Measurements from ENCODE around the gene C19orf53. TPM values are rescaled to one million over a fixed set of nuclear protein-coding genes. Genes with fewer than 3 reads are reported as not detected.

The C19orf53 gene
- total and polyA plus RNA-seq, 2 of the 13 experiments (the other 11 are each of a cell fraction or from before 2014, with no cell fraction given): 129 to 130 TPM

GRCh38 chr19:13794757-13795589 lies 20.7 kb downstream of the C19orf53 start, which contains the start of gene ZSWIM4 (continued):
- TF ChIP-seq REST (IDR thresholded peaks at IDR 0.05; ENCODE audit: borderline replicate concordance in 1 of 2, low read depth in 1 of 2, low read length in 2 of 2): peak in 1 of 2 experiments; percentile 31; a peak in 1 of 4 replicates
- TF ChIP-seq ZNF205 (CRISPR knock-in tag; IDR thresholded peaks at IDR 0.05): no peak
- peak; percentile 75 for TF ChIP-seq GABPB1 (CRISPR knock-in tag; IDR thresholded peaks at IDR 0.05)
- TF ChIP-seq RORA (CRISPR knock-in tag; IDR thresholded peaks at IDR 0.05): no peak
- peak; percentile 60; the same call in 1 of the 2 replicates for TF ChIP-seq KDM2A (CRISPR knock-in tag; IDR thresholded peaks at IDR 0.05; ENCODE audit: borderline replicate concordance, low read depth)
- TF ChIP-seq CCAR2 (optimal IDR thresholded peaks at IDR 0.05; ENCODE audit: low read depth, low read length): no peak
- TF ChIP-seq SALL2 (CRISPR knock-in tag; IDR thresholded peaks at IDR 0.05): no peak
- no peak for TF ChIP-seq FLYWCH1 (CRISPR knock-in tag; IDR thresholded peaks at IDR 0.05)
- TF ChIP-seq ZNF879 (CRISPR knock-in tag; IDR thresholded peaks at IDR 0.05): no peak
- TF ChIP-seq RBAK (CRISPR knock-in tag; IDR thresholded peaks at IDR 0.05): no peak
- TF ChIP-seq ZBTB43 (CRISPR knock-in tag; conservative IDR thresholded peaks at IDR 0.05): no peak
- peak; percentile 84 for TF ChIP-seq TEAD3 (CRISPR knock-in tag; optimal IDR thresholded peaks at IDR 0.05; ENCODE audit: borderline replicate concordance)
- 0 out of 2 replicates have a peak, but pooled peaks have one; percentile 22 for TF ChIP-seq WIZ (CRISPR knock-in tag; IDR thresholded peaks at IDR 0.05)
- no peak for TF ChIP-seq ZNF224 (CRISPR knock-in tag; IDR thresholded peaks at IDR 0.05)
- TF ChIP-seq SOX13 (IDR thresholded peaks at IDR 0.05): no peak
- no peak for TF ChIP-seq SOX13 (CRISPR knock-in tag; conservative IDR thresholded peaks at IDR 0.05 in 1 of 2, IDR thresholded peaks at IDR 0.05 in 1 of 2)
- TF ChIP-seq GATAD2A (CRISPR knock-in tag; IDR thresholded peaks at IDR 0.05): peak; percentile 53
- peak; percentile 37; the same call in 1 of the 2 replicates for TF ChIP-seq TIGD3 (CRISPR knock-in tag; IDR thresholded peaks at IDR 0.05; ENCODE audit: borderline replicate concordance)
- no peak for TF ChIP-seq SRY (CRISPR knock-in tag; IDR thresholded peaks at IDR 0.05)
- TF ChIP-seq CBX1 (IDR thresholded peaks at IDR 0.05; ENCODE audit: low read depth): no peak
- TF ChIP-seq ZFP36L2 (CRISPR knock-in tag; IDR thresholded peaks at IDR 0.05): no peak
- no peak for TF ChIP-seq ZBTB33 (CRISPR knock-in tag; IDR thresholded peaks at IDR 0.05)
- peak; percentile 88 for TF ChIP-seq ADNP (CRISPR knock-in tag; IDR thresholded peaks at IDR 0.05)

All from HepG2 (cell line).